NCI-H146 treated with DMSO at 0.1 percent for 48 hours (cell line): ENCODE data around the gene ZNF302.
A peak's percentile ranks its signal among the peaks of the same experiment; 100 is the strongest.

Experiments
- DNase-seq: peaks from one replicate; lab custom pipeline; 2025; ENCODE audit not compliant: unreplicated experiment; lab: John Stamatoyannopoulos, UW

Gene ZNF302

GRCh38 chr19:34731964-34732363 is 54.5 kb downstream of the ZNF302 start:
- DNase-seq = no peak

GRCh38 chr19:34732612-34733211 is 55.2 kb downstream of the ZNF302 start:
- DNase-seq = no peak

GRCh38 chr19:34733266-34733745 is 55.8 kb downstream of the ZNF302 start:
- DNase-seq = peak; percentile 72

- DNase-seq = peak; percentile 92
These were observed 56.5 kb downstream of the ZNF302 start, which contains the start of gene ZNF181 for GRCh38 chr19:34733746-34734536. ZNF181 (plus strand) TSS chr19:34734243; CDS start chr19:34735038, 795 bp downstream.

GRCh38 chr19:34734537-34735103 is 57.1 kb downstream of the ZNF302 start:
- DNase-seq = peak; percentile 63
